Ishikawa (cell line): Measurements from ENCODE around the gene ELMO3.
A peak's percentile ranks its signal among the peaks of the same experiment; 100 is the strongest.

Experiments
- CEBPB ChIP-seq: IDR thresholded peaks from 2 replicates; pipeline ENCODE4 v1.6.1; 2012
- CREB1 ChIP-seq: IDR thresholded peaks from 2 replicates; pipeline ENCODE4 v1.6.1; 2012; ENCODE audit warnings: low read depth
- EGR1 ChIP-seq: IDR thresholded peaks from 2 replicates; pipeline ENCODE4 v1.6.1; 2012
- EP300 ChIP-seq: IDR thresholded peaks from 2 replicates; pipeline ENCODE4 v1.6.1; 2012; ENCODE audit warnings: borderline replicate concordance
- FOXM1 ChIP-seq: IDR thresholded peaks from 2 replicates; pipeline ENCODE4 v1.6.1; 2012; ENCODE audit warnings: low read depth, borderline replicate concordance
- MAX ChIP-seq: IDR thresholded peaks from 2 replicates; pipeline ENCODE4 v1.6.1; 2012
- NFIC ChIP-seq: IDR thresholded peaks from 2 replicates; pipeline ENCODE4 v1.6.1; 2012
- RAD21 ChIP-seq: IDR thresholded peaks from 2 replicates; pipeline ENCODE4 v1.6.1; 2012; ENCODE audit warnings: low read depth
- TAF1 ChIP-seq: IDR thresholded peaks from 2 replicates; pipeline ENCODE4 v1.6.1; 2012; ENCODE audit warnings: low read depth, mild to moderate bottlenecking
- TCF12 ChIP-seq: IDR thresholded peaks from 2 replicates; pipeline ENCODE4 v1.6.1; 2012; ENCODE audit warnings: low read depth
- TEAD4 ChIP-seq: IDR thresholded peaks from 2 replicates; pipeline ENCODE4 v1.6.1; 2012
- USF1 ChIP-seq: IDR thresholded peaks from 2 replicates; pipeline ENCODE4 v1.6.1; 2012
- YY1 ChIP-seq: IDR thresholded peaks from 2 replicates; pipeline ENCODE4 v1.6.1; 2012; ENCODE audit warnings: low read depth
- ZBTB7A ChIP-seq: IDR thresholded peaks from 2 replicates; pipeline ENCODE4 v1.6.1; 2012; ENCODE audit warnings: low read depth
- TF ChIP-seq, protein P1 (sequence below): IDR thresholded peaks from 2 replicates; pipeline ENCODE4 v1.6.1; 2012; ENCODE audit warnings: low read depth, mild to moderate bottlenecking

The ELMO3 gene

GRCh38 chr16:67244387-67245185 lies 45.7 kb downstream of the ELMO3 start:
- TF ChIP-seq CEBPB, result no peak
- TF ChIP-seq NFIC, result no peak
- no peak for TF ChIP-seq RAD21
- TF ChIP-seq FOXM1, result no peak
- TF ChIP-seq MAX, result no peak
- TF ChIP-seq ZBTB7A, result no peak
- TF ChIP-seq TAF1, result no peak
- no peak for TF ChIP-seq CREB1
- no peak for TF ChIP-seq YY1
- TF ChIP-seq USF1, result no peak
- no peak for TF ChIP-seq TEAD4
- no peak for TF ChIP-seq EP300
- no peak for TF ChIP-seq TCF12
- TF ChIP-seq, protein P1, sequence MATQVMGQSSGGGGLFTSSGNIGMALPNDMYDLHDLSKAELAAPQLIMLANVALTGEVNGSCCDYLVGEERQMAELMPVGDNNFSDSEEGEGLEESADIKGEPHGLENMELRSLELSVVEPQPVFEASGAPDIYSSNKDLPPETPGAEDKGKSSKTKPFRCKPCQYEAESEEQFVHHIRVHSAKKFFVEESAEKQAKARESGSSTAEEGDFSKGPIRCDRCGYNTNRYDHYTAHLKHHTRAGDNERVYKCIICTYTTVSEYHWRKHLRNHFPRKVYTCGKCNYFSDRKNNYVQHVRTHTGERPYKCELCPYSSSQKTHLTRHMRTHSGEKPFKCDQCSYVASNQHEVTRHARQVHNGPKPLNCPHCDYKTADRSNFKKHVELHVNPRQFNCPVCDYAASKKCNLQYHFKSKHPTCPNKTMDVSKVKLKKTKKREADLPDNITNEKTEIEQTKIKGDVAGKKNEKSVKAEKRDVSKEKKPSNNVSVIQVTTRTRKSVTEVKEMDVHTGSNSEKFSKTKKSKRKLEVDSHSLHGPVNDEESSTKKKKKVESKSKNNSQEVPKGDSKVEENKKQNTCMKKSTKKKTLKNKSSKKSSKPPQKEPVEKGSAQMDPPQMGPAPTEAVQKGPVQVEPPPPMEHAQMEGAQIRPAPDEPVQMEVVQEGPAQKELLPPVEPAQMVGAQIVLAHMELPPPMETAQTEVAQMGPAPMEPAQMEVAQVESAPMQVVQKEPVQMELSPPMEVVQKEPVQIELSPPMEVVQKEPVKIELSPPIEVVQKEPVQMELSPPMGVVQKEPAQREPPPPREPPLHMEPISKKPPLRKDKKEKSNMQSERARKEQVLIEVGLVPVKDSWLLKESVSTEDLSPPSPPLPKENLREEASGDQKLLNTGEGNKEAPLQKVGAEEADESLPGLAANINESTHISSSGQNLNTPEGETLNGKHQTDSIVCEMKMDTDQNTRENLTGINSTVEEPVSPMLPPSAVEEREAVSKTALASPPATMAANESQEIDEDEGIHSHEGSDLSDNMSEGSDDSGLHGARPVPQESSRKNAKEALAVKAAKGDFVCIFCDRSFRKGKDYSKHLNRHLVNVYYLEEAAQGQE, result no peak
- TF ChIP-seq EGR1, result no peak

- TF ChIP-seq EP300 (no peak), NFIC (no peak), TAF1 (no peak), FOXM1 (no peak), YY1 (no peak), ZBTB7A (no peak), CREB1 (no peak), RAD21 (no peak), USF1 (no peak), TEAD4 (no peak), EGR1 (no peak), TCF12 (no peak), CEBPB (no peak), MAX (no peak)
- TF ChIP-seq, protein P1, result no peak
These were observed 46.3 kb downstream of the ELMO3 start for GRCh38 chr16:67245186-67245585.

DNA sequence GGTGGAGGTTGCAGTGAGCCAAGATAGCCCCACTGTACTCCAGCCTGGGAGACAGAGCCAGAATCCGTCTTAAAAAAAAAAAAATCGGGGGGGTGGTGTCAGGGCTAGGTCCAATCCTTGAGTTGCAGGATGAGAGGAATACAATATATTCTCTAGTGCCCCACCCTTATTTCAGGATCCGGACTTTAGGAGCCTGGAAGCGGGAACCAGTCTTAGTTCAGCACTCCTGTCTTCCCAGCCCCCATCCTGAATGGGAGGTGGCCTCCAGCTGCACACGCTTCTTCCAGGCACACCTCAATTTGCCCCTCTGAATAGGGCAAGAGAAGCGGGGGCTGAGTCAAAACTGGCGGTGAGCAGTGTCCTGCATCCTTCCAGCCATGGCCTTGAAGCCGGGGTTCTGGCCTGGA lies 46.7 kb downstream of the ELMO3 start:
- TF ChIP-seq CEBPB (no peak), USF1 (peak; percentile 91; the same call in 1 of the 2 replicates)

- TF ChIP-seq, protein P1, result no peak
- 0 out of 2 replicates have a peak, but pooled peaks have one; percentile 24 for TF ChIP-seq NFIC
- TF ChIP-seq TCF12, result peak; percentile 67; the same call in 1 of the 2 replicates
- no peak for TF ChIP-seq CREB1
- TF ChIP-seq EGR1, result 0 out of 2 replicates have a peak, but pooled peaks have one; percentile 54
- TF ChIP-seq USF1, result no peak; the same call in none of the 2 replicates
- TF ChIP-seq RAD21, result peak; percentile 20; the same call in 1 of the 2 replicates
- TF ChIP-seq TAF1, result peak; percentile 68
- no peak for TF ChIP-seq YY1
- 0 out of 2 replicates have a peak, but pooled peaks have one; percentile 27 for TF ChIP-seq CEBPB
- peak; percentile 89 for TF ChIP-seq MAX
- TF ChIP-seq ZBTB7A, result peak; percentile 99
- TF ChIP-seq EP300, result peak; percentile 33; the same call in 1 of the 2 replicates
- peak; percentile 88 for TF ChIP-seq TEAD4
- TF ChIP-seq FOXM1, result no peak
These were observed 47.3 kb downstream of the ELMO3 start for GRCh38 chr16:67246081-67246755.
